Femur (tissue), 1 donor: ENCODE data around the gene TNFRSF9.
"Not testable (repeated sequence)": the region's sequence is repeated elsewhere in the genome, so short reads cannot be mapped to it uniquely, and the experiment has no call there.

Experiments used
- DNase-seq: peaks from one replicate; pipeline ENCODE4 v3.0.0-alpha.2; 2017

The TNFRSF9 gene

DNA sequence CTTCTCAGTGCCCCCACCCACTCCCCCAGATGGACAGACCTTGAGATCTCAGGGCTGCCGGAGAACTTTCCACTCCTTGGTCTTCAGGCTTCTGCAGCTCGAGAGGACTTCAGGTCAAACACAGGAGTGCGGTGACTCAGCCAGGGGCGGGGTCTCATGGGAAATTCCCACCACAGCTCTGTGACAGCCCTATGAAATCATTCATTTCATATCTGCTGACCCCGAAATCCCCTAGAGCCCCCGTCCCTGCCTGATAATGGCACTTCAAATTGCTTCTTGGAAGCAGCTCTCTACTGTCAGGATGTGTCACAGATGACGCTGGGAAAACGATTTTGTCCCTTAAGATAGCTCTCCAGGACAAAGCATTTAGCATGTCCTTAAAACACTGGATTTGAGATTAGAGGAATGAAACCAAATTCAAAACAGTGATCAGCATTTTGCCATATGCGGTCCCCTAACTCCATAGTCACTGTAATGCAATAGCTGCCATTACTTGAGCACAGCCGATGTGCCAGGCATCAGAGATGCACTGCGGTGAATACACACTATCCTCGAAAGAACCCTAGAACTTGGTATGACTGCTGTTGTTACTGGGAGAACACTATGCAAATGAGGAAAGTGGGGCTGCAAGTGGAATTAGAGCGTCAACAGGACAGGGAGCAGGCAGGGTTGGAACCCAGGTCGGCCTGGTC, at the start of gene TNFRSF9:
Gene TNFRSF9 (minus strand): TSS at position 95 of the 692 bp plus-strand sequence. CDS start 845 bp downstream, outside the sequence.
- DNase-seq = no peak

DNA sequence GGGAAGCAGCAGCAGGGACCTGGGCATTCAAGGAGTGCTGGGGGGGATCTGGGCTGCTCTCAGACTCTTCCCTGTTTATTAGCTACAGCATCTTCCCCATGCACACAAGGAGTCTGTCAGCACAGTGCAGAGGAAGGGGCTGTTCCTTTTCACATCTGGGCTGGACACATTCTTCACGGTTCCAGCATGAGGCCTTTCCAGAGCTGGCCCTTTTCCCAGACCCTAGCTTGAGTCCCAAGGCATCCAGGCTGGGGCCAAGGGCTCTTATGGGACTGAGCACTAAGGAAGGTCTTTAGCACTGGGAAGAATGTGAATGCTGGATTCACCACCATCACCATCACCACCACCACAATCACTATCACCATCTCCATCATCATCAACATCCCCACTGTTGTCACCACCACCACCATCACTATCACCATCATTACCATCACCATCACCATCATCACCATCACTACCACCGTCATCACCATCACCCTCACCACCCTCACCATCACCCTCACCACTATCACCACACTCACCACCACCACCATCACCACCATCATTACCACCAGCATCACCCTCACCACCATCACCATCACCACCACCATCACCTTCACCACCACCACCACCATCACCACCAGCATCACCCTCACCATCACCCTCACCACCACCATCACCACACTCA, 49.3 kb upstream of the TNFRSF9 start:
- no peak for DNase-seq

DNA sequence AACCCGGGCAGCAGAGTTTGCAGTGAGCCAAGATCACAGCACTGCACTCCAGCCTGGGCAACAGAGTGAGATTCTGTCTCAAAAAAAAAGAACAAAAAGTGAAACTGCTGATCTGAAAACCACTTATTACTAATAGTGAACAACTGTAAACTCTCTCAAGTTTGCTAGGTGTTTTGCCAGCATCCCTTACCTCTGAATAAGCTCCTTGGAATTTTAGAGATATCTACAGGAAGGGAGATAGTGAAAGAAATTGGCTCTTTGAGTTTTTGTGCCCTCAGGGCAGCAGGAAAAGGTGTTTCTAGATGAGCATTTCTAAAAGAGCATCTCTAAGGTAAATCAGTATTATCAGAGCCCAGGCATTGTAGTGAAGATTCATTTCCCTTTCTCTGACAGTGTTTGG, 47.9 kb upstream of the TNFRSF9 start:
- DNase-seq = no peak

DNA sequence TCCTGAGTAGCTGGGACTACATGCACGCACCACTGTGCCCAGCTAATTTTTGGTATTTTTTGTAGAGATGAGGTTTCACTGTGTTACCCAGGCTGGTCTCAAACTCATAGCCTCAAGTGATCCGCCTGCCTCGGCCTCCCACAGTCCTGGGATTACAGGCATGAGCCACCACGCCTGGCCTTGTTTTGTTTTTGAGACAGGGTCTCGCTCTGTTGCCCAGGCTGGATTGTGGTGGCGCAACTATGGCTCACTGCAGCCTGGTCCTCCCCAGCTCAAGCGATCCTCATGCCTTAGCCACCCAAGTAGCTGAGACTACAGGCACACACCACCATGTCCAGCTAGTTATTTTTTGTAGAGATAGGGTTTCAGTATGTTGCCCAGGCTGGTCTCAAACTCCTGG, 46.9 kb upstream of the TNFRSF9 start:
- DNase-seq = no peak

DNA sequence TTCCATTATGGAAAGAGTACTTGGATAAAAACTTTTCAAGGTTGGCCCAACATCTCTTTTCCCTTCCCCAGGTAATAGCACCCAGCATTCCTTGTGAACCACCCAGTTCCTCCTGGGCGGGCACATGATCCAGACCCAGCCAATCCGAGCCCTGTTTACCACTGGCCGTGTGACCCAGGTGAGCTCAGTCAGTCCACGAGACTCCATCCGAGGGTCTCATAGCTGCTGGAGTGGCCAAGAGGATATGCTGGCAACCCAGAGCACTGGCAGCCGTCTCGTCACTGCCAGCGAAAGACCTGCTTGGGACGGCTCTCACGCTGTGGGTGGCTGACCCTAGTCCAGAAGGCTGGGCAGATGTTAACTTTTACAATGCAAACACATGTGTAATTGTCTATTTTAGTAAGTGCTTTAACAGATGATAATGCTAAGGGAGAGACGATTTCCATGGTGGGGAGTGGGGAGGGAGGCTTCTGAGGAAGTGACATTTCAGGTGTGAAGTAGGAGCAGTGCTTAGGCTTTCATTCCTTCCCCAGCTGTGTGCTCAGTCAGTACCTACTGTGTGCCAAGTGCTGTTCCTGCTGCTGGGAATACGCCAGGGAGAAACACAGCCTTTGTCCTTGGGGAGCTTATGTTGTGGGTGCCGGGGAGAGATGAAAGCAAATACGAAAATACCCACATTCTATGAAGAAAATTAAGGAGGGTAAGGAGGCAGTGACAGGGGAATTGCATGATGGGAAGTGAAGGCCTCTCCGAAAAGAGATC, 45.4 kb upstream of the TNFRSF9 start:
- no peak for DNase-seq

DNA sequence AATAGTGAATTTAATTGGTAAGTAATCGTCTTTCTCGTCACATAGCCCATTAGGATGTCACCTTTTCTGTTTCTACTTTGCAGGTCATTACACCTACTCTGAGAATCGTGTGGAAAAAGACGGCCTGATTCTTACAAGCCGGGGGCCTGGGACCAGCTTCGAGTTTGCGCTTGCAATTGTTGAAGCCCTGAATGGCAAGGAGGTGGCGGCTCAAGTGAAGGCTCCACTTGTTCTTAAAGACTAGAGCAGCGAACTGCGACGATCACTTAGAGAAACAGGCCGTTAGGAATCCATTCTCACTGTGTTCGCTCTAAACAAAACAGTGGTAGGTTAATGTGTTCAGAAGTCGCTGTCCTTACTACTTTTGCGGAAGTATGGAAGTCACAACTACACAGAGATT, 44.2 kb upstream of the TNFRSF9 start:
- no peak for DNase-seq

DNA sequence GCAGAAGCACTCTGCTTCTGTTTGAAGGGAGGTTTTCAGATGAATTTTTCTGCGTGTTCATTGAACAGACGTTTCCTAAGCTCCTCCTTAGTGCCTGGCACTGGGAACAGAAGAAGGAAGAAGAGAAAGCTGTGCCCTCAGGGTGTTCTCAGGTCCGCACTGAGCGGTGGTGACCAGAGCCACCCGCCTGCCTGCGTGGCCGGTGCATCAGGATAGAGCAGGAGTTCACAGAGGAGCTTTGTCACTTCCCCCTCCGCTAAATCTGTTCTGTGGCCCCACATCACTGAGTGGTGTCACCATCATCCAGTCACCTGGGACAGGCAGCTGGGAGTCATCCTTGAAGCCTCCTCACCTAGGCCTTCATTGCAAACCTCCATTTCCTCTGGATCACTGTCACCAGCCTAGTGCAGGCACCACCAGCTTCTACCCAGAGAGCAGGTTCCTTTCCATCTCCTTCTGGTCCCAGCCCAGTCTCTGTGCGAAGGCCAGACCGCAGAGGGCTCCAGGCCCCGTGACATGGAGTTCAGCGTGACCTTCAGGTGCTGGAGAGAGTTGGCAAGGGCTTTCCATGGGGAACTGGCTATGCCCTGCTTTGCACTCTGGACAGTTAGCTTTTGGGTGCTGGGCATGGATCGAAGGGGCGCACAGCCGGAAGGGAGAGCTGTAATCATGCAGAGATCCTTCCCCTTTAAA, 42.6 kb upstream of the TNFRSF9 start:
- DNase-seq = no peak

DNA sequence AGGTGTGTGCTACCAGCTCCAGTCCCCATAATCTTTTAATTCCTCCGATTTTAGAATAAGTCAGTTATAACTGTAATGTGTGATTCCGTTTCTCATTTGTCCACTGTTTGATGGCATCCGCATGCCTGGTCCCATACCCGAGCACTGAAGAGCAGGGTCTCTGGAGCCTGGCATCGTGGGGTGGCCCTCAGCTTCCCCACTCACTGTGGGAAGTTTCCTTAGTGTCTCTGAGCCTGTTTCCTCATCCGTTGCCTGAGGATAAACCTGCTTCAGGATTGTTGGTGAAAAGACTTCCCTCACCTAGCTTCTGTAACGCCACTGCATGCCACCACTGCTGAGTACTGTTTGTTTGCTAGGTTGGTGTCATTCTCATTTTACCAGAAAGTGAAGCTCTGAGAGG, 40.3 kb upstream of the TNFRSF9 start:
- no peak for DNase-seq

DNA sequence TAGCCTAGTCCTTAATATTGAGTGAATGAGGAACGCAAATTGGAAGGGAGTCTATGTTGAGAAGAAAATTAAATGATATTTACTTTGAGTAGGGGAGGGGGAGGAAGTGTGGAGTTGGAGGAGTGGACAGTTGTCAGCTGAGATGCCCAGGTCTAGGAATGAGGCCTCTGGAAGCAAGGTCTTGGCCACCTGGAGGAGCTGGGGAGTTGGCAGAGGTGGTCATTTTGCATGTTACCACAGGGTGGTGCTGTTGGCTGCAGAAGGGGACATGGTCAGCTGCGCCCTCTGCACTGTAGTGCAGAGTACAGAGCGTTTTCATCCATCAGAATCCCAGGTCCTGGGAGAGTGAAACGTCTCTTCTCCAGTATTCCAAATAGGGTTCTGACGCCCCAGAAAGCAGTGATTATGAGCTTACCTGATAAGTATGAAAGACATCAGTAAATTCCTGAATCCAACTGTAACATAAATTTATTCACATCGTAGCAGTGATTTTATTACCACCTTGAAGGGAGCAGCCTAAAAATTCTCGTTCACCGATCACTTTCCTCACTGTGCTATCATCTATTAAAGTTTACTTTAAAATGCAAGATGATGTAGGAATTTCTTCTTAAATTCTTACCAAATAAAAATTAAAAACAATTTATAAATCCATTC, 34.7 kb upstream of the TNFRSF9 start:
- DNase-seq = peak; percentile 42

DNA sequence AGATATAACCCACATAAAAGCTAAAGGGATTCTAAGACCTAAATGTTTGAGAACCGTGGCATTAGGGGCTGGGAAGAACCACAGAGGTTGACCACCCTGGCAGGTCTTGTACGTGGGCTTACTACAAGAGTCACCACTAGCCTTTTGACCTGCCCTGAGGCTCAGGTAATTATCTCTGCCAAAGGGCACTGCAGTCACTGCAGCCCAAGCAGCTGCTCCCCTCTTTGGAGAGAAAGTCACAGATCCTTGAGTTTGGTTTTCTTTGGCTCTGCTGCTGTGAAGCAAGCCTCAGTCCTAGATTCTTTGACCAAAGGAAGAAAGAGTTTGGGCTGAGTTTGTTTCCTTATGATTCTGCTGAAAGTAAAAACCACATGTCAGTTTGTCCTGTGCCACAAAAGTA, 32.4 kb upstream of the TNFRSF9 start:
- DNase-seq = no peak

DNA sequence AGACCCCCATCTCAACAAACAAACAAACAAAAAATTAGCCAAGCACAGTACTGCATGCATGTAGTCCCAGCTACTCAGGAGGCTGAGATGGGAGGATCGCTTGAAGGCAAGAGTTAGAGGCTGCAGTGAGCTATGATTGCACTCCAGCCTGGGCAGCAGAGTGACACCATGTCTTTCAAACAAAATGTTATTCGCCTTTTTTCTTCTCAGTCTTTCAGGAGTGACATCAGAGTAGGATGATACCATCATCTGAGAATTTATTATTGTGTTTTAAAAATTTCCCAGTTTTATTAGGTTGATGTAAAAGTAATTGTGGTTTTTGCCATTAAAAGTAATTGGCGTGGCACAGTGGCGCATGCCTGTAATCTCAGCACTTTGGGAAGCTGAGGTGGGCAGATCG, 31.6 kb upstream of the TNFRSF9 start:
- DNase-seq = no peak

DNA sequence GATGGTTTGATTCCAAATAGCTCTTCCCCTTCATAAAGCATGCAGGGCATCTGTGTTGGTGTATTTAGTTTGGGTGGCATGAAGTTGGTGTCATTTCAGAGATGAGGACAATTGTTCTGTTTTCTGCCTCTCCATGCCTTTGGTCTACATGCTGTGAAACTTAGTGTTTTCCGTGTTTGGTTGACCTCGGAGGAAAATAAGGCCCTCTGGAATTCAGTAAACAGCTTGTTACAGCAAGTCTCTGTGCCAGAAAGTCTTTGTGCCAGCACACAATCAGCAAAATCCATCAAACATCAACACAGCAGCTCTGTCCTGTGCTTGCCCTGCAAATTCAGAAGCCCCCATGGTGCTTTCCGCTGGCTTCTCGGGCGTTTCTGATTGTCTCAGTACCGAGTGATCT, 30.4 kb upstream of the TNFRSF9 start:
- no peak for DNase-seq

DNA sequence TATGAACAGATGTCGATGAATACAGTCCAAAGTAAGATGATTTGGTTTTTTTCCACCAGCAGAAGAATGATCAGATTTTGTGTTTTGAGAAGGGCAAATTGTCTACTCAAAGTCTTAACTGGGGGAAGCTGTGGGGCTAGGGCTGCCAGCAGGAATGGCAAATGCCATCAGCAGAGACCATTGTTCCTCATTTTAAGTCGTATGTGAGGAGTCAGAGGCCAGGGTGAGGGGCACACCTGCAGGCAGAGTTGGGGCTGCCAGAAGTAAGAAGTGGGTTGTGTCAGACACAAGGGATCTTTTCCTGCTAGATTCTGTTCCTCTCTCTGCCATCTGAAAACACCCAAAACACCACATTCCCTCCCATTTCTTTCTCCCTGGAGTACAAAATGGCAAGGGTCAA, 29.6 kb upstream of the TNFRSF9 start:
- DNase-seq = no peak

DNA sequence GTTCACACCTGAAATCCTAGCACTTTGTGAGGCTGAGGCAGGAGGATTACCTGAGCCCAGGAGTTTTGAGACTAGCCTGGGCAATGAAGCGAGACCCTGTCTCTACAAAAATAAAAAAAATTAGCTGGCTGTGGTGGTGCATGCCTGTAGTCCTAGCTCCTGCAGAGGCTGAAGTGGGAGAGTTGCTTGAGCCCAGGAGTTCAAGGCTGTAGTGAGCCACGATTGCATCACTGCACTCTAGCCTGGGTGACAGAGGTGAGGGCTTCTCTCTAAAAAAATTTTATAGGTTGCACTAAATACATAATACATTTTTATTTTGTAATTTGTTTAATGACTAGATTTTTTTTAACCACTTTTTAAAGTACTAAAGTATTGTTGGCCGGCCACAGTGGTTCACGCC, 27.0 kb upstream of the TNFRSF9 start:
- DNase-seq = no peak

DNA sequence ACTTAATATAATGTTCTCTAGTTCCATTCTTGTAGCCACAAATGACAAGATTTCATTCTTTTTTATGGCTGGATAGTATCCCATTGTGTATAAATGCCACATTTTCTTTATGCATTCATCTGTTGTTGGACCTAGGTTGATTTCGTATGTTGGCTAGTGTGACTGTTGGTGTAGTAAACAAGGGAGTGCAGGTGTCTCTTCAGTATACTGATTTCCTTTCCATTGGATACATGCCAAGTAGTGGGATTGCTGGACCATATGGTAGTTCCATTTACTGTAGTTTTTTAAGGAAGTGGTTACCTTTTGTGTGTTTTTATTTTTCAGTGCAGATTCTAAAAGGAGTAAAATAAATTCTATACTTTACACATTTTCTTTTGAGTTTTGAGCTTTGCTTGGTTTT, 26.6 kb upstream of the TNFRSF9 start:
- DNase-seq = no peak

DNA sequence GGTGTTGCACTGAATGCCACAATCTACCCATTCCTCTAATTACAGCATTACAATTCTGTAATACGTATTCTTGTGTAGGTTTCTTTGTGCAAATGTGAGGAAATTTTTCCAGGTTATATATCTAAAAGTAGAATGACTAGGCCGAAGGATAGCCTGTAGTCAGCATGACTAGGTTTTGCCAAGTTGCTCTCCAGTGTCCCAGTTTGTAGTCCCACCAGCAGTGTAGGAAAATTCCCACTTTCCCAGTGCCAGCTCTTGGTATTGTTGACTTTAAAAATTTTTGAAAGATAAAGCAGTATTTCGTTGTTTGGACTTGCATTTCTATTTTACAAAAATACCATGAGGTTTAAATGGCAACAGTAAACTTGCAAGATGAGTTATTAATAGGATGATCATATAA, 23.8 kb upstream of the TNFRSF9 start:
- DNase-seq = no peak

DNA sequence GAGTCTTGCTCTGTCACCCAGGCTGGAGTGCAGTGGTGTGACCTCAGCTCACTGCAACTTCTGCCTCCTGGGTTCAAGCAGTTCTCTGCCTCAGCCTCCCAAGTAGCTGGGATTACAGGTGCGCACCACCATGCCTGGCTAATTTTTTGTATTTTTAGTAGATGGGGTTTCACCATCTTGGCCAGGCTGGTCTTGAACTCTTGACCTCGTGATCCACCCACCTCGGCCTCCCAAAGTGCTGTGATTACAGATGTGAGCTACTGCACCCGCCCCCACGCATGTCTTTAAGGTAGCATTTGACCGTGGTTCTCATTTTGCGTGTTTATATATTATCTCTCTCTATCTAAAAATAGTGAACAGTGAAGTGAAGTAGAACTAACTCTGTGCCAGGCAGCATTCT, 23.2 kb upstream of the TNFRSF9 start:
- not testable (repeated sequence) for DNase-seq

DNA sequence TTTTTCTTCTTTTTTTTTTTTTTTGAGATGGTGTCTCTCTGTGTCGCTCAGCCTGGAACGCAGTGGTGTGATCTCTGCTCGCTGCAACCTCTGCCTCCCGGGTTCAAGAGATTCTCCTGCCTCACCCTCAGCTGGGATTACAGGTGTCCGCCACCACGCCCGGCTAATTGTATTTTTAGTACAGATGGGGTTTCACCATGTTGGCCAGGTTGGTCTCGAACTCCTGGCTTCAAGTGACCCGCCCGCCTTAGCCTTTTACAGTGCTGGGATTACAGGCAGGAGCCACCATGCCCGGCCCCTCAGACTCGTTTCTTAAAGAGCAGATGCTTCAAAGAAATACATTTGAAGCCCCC, 22.7 kb upstream of the TNFRSF9 start:
- not testable (repeated sequence) for DNase-seq

DNA sequence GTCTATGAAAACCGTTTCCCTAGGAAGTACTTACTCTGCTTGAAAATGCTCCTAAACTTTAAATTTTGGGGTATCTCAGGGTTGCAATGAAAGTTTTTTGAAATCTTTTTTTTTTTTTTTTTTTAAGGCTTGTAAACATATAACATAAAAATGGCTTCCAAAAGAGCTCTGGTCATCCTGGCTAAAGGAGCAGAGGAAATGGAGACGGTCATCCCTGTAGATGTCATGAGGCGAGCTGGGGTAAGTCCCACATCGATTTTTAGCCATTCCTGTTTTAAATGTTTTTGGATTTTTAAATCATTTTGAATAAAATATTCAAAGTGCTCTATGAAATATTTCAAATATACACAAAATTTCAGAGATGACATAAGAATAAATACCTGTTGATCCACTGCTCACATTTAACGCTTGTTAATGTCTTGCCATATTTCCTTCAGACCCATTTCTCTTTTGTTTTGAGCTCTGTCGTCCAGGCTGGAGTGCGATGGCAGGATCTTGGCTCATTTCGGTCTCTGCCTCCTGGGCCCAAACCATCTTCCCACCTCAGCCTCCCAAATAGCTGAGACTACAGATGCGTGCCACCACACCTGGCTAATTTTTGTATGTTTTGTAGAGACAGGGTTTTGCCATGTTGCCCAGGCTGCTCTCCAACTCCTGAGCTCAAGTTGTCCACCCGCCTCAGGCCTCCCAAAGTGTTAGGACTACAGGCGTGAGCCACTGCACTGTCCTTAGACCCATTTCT, 22.2 kb upstream of the TNFRSF9 start:
- DNase-seq = no peak

DNA sequence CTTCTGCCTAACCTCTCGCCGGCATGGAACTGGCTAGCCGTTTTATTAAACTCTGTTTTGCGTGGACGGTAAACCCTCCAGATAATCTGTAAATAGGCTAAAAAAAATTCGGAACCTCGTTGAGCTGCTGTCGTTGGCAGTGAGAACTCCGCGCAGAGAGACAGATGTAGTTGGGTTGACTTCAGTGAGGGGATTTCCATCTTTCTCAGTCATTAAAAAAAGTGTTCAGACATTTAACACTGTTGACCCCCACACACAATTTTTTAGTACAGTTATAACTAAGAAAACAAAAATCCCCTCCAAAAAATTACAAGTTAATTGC, 21.3 kb upstream of the TNFRSF9 start:
- DNase-seq = no peak

DNA sequence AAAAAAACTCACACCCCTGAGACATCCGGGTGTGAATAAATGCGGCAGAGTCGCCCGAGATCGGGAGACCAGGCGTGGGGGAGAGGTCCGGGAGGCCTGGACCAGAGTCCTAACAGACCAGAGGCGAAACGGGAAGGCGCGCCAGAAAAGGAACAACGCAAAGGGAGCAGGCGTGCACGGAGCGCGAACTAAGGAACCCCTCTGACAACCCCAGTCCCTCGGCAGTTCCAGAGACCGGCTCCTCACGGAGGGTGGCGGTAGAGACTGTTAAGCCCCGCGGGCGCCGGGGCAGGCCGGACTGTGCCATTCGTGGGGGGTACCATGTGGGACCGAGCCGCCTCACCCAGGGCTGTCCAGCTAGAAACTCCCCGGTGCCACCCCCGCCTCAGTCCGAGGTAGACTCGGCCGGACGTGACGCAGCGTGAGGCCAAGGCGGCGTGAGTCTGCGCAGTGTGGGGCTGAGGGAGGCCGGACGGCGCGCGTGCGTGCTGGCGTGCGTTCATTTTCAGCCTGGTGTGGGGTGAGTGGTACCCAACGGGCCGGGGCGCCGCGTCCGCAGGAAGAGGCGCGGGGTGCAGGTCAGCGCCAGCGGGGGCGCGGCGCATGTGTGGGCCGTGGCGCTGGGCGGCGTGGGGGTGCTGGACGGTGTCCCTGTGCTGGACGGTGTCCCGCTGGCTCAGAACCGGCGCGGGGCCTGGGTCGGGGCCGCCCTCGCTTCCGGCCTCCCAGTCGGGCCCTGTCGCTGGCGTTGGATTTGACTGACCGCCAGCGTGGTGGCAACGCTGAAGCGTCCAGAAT, 20.8 kb upstream of the TNFRSF9 start, which contains the start of gene PARK7:
Gene PARK7 (plus strand): TSS at position 496 of the 798 bp plus-strand sequence. CDS start 1,075 bp downstream, outside the sequence.
- peak; percentile 100 for DNase-seq

DNA sequence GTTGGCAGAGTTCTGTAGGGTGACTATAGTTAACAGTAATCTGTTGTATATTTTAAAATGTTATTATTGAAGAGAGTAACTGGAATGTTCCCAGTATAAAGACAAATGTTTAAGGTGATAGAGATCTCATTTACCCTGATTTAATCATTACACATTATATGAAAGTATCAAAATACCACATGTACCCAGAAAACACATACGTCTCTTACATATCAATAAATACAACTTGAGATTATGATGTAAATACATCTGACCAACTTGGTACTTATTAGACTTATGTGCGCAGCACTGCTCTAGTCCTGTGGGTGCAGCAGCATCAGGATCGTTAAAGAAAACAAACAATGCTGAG, 20.2 kb upstream of the TNFRSF9 start:
- no peak for DNase-seq
